Mucosa of rectum (tissue), 2 donors: Measurements from ENCODE around the gene MICAL3.
"Not testable (repeated sequence)": the region's sequence is repeated elsewhere in the genome, so short reads cannot be mapped to it uniquely, and the experiment has no call there.

ENCODE experiments used
- H3K27ac ChIP-seq, 2 donors: one replicate each; pipeline ENCODE4 v1.7.0; 2013; ENCODE audit warnings: inconsistent platforms in 2 of 2, low read depth in 2 of 2, low read length in 2 of 2
- H3K27me3 ChIP-seq, 2 donors: one replicate each; pipeline ENCODE4 v1.7.0; 2013; ENCODE audit warnings: low read length in 2 of 2; ENCODE audit not compliant: control insufficient read depth in 2 of 2, insufficient read depth in 2 of 2
- H3K36me3 ChIP-seq, 2 donors: one replicate each; pipeline ENCODE4 v1.7.0; 2013; ENCODE audit warnings: low read length in 2 of 2; ENCODE audit not compliant: control insufficient read depth in 2 of 2, insufficient read depth in 2 of 2
- H3K4me1 ChIP-seq, 2 donors: one replicate each; pipeline ENCODE4 v1.7.0; 2013; ENCODE audit warnings: low read length in 2 of 2, mild to moderate bottlenecking in 1 of 2; ENCODE audit not compliant: control insufficient read depth in 2 of 2, insufficient read depth in 2 of 2
- H3K4me3 ChIP-seq, 2 donors: one replicate each; pipeline ENCODE4 v1.7.0; 2013; ENCODE audit warnings: low read length in 2 of 2
- H3K9ac ChIP-seq, 2 donors: one replicate each; pipeline ENCODE4 v1.7.0; 2013; ENCODE audit warnings: low read length in 2 of 2, low read depth in 1 of 2, mild to moderate bottlenecking in 1 of 2
- H3K9me3 ChIP-seq, 2 donors: one replicate each; pipeline ENCODE4 v1.7.0; 2013; ENCODE audit warnings: low read length in 2 of 2; ENCODE audit not compliant: control insufficient read depth in 2 of 2
- donor health status: healthy.
- donor health status: Normal muscosa, but diverticular disease.

MICAL3 gene

DNA sequence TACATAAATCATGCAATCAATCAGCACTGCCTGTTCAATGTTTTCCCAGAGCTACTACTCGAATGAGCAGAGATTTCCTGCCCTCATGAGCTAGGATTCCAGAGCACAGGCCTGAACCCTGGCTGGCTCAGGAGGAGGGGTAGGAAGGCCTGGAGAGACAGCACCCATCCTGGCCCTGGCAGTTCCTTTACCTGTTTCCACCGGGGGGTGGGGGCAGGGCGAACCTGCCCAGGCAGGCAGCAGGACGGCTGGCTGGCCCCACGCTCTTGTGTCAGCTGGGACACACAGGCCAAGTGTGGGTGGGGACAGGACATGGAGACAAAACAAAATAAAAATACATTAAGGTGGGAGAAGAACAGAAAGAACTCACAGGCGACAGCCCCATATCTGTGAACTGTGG, 140.3 kb downstream of the MICAL3 start:
- Histone ChIP-seq H3K4me1 (peaks cover 0 to 7% of the 10 kb centered on the region in 2 donors), H3K4me3 (no peak overlapping the region), H3K9me3 (no peaks in the 10 kb centered on the region), H3K9ac (no peak overlapping the region), H3K27ac (no peak overlapping the region), H3K36me3 (peaks cover 82 to 84% of the 10 kb centered on the region in 2 donors), H3K27me3 (no peaks in the 10 kb centered on the region)

DNA sequence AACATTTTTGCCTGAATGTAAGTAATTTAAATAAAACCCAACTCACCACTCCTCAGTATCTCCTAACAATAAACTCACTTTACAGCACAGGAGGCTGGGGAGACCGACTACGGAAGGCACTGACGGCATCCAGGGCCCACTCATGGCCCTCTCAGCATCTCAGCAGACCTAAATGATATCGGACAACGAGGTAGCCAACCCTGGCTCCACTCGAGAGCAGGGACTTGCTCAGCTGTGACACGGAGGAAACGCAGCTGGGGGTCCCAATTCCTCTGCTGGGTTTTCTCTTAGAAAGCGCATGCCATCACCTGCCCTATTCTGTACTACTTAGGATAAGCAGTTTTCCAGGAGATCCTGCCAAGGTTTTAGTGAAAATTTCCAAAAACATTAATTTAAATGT, 141.0 kb downstream of the MICAL3 start:
- H3K4me1 ChIP-seq = peaks cover 0 to 7% of the 10 kb centered on the region in 2 donors
- H3K27ac ChIP-seq = no peak overlapping the region
- no peak overlapping the region for H3K9ac ChIP-seq
- H3K27me3 ChIP-seq = no peaks in the 10 kb centered on the region
- no peak overlapping the region for H3K4me3 ChIP-seq
- peaks cover 78 to 82% of the 10 kb centered on the region in 2 donors for H3K36me3 ChIP-seq
- H3K9me3 ChIP-seq = no peaks in the 10 kb centered on the region

DNA sequence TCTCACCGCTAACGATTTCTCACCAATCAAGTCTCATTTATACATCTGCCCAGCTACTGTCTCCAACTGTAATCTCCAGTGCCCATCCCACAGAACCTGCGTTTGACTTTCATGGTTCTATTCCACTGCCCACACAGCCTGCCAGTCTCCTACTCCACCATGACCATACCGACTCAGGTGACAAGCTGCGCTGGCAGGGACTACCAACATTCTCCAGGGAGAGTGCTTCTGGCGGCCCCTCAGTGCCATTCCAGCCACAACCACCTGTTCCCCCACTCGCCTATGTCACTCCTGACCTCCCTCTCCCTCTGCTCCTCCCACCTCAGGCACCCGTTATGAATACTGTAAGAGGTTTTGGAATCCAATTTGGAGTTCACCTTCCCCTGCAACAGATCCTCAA, 141.6 kb downstream of the MICAL3 start:
- Histone ChIP-seq H3K4me1 (peaks cover 0 to 7% of the 10 kb centered on the region in 2 donors), H3K36me3 (peaks cover 72 to 81% of the 10 kb centered on the region in 2 donors), H3K4me3 (no peak overlapping the region), H3K9me3 (no peaks in the 10 kb centered on the region), H3K9ac (no peak overlapping the region), H3K27me3 (no peaks in the 10 kb centered on the region), H3K27ac (no peak overlapping the region)

- Histone ChIP-seq H3K27ac (no peak overlapping the region), H3K4me1 (peaks cover 0 to 7% of the 10 kb centered on the region in 2 donors), H3K9ac (no peak overlapping the region), H3K9me3 (no peaks in the 10 kb centered on the region), H3K27me3 (no peaks in the 10 kb centered on the region), H3K4me3 (no peak overlapping the region), H3K36me3 (peaks cover 69 to 80% of the 10 kb centered on the region in 2 donors)
Measured at GRCh38 chr22:17882162-17882561, 142.2 kb downstream of the MICAL3 start.

DNA sequence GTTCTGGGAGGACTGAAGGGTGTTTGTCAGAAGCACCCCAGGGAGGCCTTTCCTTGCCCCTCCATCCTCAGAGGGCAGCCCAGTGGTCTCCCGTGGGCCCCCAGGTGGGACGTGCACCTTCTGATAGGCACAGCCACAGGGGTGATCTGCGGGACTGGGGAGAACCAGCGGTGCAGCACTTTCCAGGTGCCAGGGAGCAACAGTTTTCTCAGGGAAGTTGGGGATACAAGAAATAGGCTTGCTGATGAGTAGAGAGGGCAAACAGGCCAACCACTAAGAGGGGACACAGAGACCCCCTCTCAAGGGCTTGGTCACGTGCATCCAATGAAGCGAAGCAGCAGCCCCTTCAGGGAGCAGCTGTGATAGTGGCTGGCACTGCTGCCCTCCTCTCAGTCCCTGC, 143.0 kb downstream of the MICAL3 start:
- Histone ChIP-seq H3K27me3 (no peaks in the 10 kb centered on the region), H3K4me3 (no peak overlapping the region), H3K4me1 (peaks cover 0 to 7% of the 10 kb centered on the region in 2 donors), H3K27ac (no peak overlapping the region), H3K36me3 (peaks cover 66 to 77% of the 10 kb centered on the region in 2 donors), H3K9ac (no peak overlapping the region), H3K9me3 (no peaks in the 10 kb centered on the region)

GRCh38 chr22:17880468-17880867, 143.9 kb downstream of the MICAL3 start:
- Histone ChIP-seq H3K4me1 (peaks cover 0 to 7% of the 10 kb centered on the region in 2 donors), H3K27ac (no peak overlapping the region), H3K27me3 (no peaks in the 10 kb centered on the region), H3K9me3 (no peaks in the 10 kb centered on the region), H3K36me3 (peaks cover 66 to 69% of the 10 kb centered on the region in 2 donors), H3K9ac (no peak overlapping the region), H3K4me3 (no peak overlapping the region)

GRCh38 chr22:17880020-17880419, 144.3 kb downstream of the MICAL3 start:
- peaks cover 0 to 7% of the 10 kb centered on the region in 2 donors for H3K4me1 ChIP-seq
- no peak overlapping the region for H3K4me3 ChIP-seq
- no peak overlapping the region for H3K9ac ChIP-seq
- no peaks in the 10 kb centered on the region for H3K27me3 ChIP-seq
- H3K9me3 ChIP-seq = no peaks in the 10 kb centered on the region
- H3K36me3 ChIP-seq = peaks cover 62 to 69% of the 10 kb centered on the region in 2 donors
- no peak overlapping the region for H3K27ac ChIP-seq

GRCh38 chr22:17878941-17879340, 145.4 kb downstream of the MICAL3 start:
- Histone ChIP-seq H3K27me3 (no peaks in the 10 kb centered on the region), H3K9ac (no peak overlapping the region), H3K4me3 (no peak overlapping the region), H3K9me3 (no peaks in the 10 kb centered on the region), H3K36me3 (peaks cover 62 to 68% of the 10 kb centered on the region in 2 donors), H3K4me1 (peaks cover 0 to 4% of the 10 kb centered on the region in 2 donors), H3K27ac (no peak overlapping the region)

- no peak overlapping the region for H3K27ac ChIP-seq
Measured at GRCh38 chr22:17878186-17878694, 146.1 kb downstream of the MICAL3 start.

DNA sequence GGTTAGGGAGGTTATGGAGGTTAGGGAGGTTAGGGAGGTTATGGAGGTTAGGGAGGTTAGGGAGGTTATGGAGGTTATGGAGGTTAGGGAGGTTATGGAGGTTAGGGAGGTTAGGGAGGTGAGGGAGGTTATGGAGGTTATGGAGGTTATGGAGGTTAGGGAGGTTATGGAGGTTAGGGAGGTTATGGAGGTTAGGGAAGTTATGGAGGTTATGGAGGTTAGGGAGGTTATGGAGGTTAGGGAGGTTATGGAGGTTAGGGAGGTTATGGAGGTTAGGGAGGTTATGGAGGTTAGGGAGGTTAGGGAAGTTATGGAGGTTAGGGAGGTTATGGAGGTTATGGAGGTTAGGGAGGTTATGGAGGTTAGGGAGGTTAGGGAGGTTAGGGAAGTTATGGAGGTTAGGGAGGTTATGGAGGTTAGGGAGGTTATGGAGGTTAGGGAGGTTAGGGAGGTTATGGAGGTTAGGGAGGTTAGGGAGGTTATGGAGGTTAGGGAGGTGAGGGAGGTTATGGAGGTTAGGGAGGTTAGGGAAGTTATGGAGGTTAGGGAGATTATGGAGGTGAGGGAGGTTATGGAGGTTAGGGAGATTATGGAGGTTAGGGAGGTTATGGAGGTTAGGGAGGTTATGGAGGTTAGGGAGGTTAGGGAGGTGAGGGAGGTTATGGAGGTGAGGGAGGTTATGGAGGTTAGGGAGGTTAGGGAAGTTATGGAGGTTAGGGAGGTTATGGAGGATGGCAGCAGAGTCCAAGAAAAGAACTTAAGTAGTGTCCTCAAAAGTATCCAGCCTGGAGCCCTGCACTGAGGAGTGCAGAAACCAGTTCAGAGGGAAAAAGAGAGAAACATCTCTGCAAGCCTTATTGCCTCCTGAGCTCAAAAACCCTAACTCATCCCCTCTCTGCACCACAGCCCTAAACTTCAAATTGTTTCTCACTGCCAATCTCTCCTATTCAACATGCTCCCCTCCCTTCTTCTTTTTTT, 147.2 kb downstream of the MICAL3 start:
- H3K27me3 ChIP-seq, H3K27ac ChIP-seq, H3K4me1 ChIP-seq, H3K4me3 ChIP-seq, H3K9me3 ChIP-seq, H3K9ac ChIP-seq: not testable (repeated sequence)
- H3K36me3 ChIP-seq = peaks cover 66 to 68% of the 10 kb centered on the region in 2 donors

More at GRCh38 chr22:17878186-17878694, 146.1 kb downstream of the MICAL3 start:
- Histone ChIP-seq H3K27me3 (no peaks in the 10 kb centered on the region), H3K4me3 (no peak overlapping the region), H3K36me3 (peaks cover 67 to 68% of the 10 kb centered on the region in 2 donors), H3K9ac (no peak overlapping the region), H3K4me1 (peaks cover 0 to 4% of the 10 kb centered on the region in 2 donors), H3K9me3 (no peaks in the 10 kb centered on the region)
